Measurements from ENCODE around the gene RNASE9.
"Not testable (repeated sequence)": the region's sequence is repeated elsewhere in the genome, so short reads cannot be mapped to it uniquely, and the experiment has no call there.

Gene RNASE9

GRCh38 chr14:20572382-20572990 lies 11.6 kb upstream of the RNASE9 start:
- DNase-seq, result not testable (repeated sequence)

GRCh38 chr14:20570720-20571119 lies 9.9 kb upstream of the RNASE9 start:
- not testable (repeated sequence) for DNase-seq

GRCh38 chr14:20569865-20570264 lies 9.0 kb upstream of the RNASE9 start:
- DNase-seq, result not testable (repeated sequence)

- DNase-seq, result no peak
These were observed 8.2 kb upstream of the RNASE9 start for GRCh38 chr14:20569066-20569465.

- DNase-seq, result no peak
These were observed 7.5 kb upstream of the RNASE9 start for GRCh38 chr14:20568393-20568792.

GRCh38 chr14:20567199-20567598 lies 6.4 kb upstream of the RNASE9 start:
- not testable (repeated sequence) for DNase-seq

GRCh38 chr14:20564501-20564997 lies 3.7 kb upstream of the RNASE9 start:
- DNase-seq, result no peak

GRCh38 chr14:20563971-20564370 lies 3.1 kb upstream of the RNASE9 start:
- no peak for DNase-seq

GRCh38 chr14:20559461-20559904 lies 1.4 kb downstream of the RNASE9 start:
- DNase-seq, result no peak

GRCh38 chr14:20557212-20557542 lies 3.7 kb downstream of the RNASE9 start:
- DNase-seq, result no peak

- no peak for DNase-seq
These were observed 4.2 kb downstream of the RNASE9 start for GRCh38 chr14:20556500-20557211.

- DNase-seq, result no peak
These were observed 5.0 kb downstream of the RNASE9 start for GRCh38 chr14:20555845-20556244.

GRCh38 chr14:20553024-20553423 lies 7.8 kb downstream of the RNASE9 start:
- DNase-seq, result no peak

GRCh38 chr14:20551606-20552005 lies 9.2 kb downstream of the RNASE9 start:
- DNase-seq, result no peak

- DNase-seq, result no peak
These were observed 9.9 kb downstream of the RNASE9 start for GRCh38 chr14:20550926-20551325.

- no peak for DNase-seq
These were observed 12.3 kb downstream of the RNASE9 start for GRCh38 chr14:20548414-20549158.

GRCh38 chr14:20546877-20547276 lies 14.0 kb downstream of the RNASE9 start:
- no peak for DNase-seq

GRCh38 chr14:20539906-20540305 lies 20.9 kb downstream of the RNASE9 start:
- no peak for DNase-seq

- DNase-seq, result peak; percentile 22
These were observed 29.9 kb downstream of the RNASE9 start for GRCh38 chr14:20530771-20531571.

GRCh38 chr14:20529806-20530205 lies 31.0 kb downstream of the RNASE9 start:
- DNase-seq, result no peak

GRCh38 chr14:20524027-20524426 lies 36.8 kb downstream of the RNASE9 start:
- DNase-seq, result no peak

- DNase-seq, result no peak
These were observed 38.5 kb downstream of the RNASE9 start for GRCh38 chr14:20522332-20522731.

GRCh38 chr14:20516921-20517320 lies 43.9 kb downstream of the RNASE9 start:
- DNase-seq, result no peak

All from NCI-H748 treated with DMSO at 0.1 percent for 48 hours (cell line).